Measurements from ENCODE around the gene TM4SF18. TPM values are rescaled to one million over a fixed set of nuclear protein-coding genes. Genes with fewer than 3 reads are reported as not detected.
A peak's percentile ranks its signal among the peaks of the same experiment; 100 is the strongest.

The TM4SF18 gene
- polyA plus RNA-seq, 1 donor (not counting 4 experiments of a cell fraction or from before 2014, with no cell fraction given) = not detected

DNA sequence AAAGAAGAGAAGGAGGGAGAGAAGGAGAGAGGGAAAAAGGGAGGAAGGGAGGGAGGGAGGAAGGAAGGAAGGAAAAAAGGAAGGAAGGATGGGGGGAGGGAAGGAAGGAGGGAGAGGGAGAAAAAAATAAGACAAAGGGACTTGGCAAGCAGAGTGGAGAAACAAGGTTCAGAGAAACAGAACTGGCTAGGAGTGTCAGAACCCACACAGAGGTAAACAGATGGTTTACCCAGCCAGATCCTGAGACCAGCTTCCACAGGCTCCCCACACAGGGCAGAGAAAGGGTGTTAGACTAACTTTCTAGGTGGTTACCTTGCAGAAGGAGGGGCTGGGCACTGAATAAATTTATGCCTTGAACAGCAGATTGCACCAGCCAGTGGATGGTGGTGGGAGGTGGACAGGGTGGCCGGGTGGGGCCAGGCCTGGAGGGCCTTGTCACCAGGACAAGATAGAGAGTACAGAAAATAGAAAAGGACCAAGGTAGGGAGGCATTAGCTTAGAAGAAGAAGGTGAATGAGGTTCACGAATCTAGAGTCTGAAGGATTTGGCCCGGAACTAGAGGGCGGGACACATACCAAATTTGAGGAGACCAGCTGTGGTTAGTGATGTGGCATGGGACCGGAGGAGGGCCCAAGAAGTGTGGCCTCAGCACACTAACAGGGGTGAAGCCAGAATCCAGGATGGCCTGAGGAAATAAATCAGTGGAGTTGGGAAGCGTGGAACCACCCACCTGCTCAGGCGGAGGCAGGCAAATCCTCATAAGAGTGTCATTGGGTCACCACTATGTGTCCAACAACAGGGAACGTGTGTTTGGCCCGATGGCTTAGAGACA is 45.3 kb upstream of the TM4SF18 start:
- FAIRE-seq (no peak), DNase-seq (ENCODE audit: low read depth, low spot score) (no peak)
- Histone ChIP-seq H3K9me1 (ENCODE audit: control insufficient read depth, extremely low read depth, insufficient read depth, low read length) (no peaks in the 10 kb centered on the region), H3K9me3 (ENCODE audit: control insufficient read depth, low read depth, low read length) (no peaks in the 10 kb centered on the region), H3K9ac (ENCODE audit: control insufficient read depth, extremely low read depth, insufficient read depth, low read length) (peak overlapping the region; percentile 93), H3K4me3 (ENCODE audit: control insufficient read depth in 2 of 3, extremely low read depth in 1 of 3, insufficient read depth in 2 of 3, low read depth in 1 of 3, low read length in 3 of 3) (peak overlapping the region in 1 of 3 experiments; percentile 55), H3K4me2 (ENCODE audit: control insufficient read depth, extremely low read depth, insufficient read depth, low read depth, low read length) (peak overlapping the region; percentile 91), H3K27ac (ENCODE audit: control insufficient read depth, insufficient read depth, low read length) (peak overlapping the region; percentile 96), H3K27me3 (ENCODE audit: control insufficient read depth, extremely low read depth, insufficient read depth, low read length) (no peaks in the 10 kb centered on the region), H4K20me1 (ENCODE audit: control insufficient read depth, extremely low read depth, insufficient read depth, low read length) (no peaks in the 10 kb centered on the region), H3K4me1 (ENCODE audit: control insufficient read depth, extremely low read depth, insufficient read depth, low read length) (peaks cover 45% of the 10 kb centered on the region), H3K79me2 (ENCODE audit: control insufficient read depth, insufficient read depth, low read length) (peaks cover 26% of the 10 kb centered on the region), H3K36me3 (ENCODE audit: control insufficient read depth in 2 of 2, extremely low read depth in 1 of 2, insufficient read depth in 2 of 2, low read length in 2 of 2) (peaks cover 6 to 10% of the 10 kb centered on the region in 2 experiments), H2AFZ (ENCODE audit: control insufficient read depth, low read length) (peak overlapping the region; percentile 31)
- TF ChIP-seq EZH2 (IDR thresholded peaks at IDR 0.05; ENCODE audit: low read length) = no peak
- no peak for TF ChIP-seq CTCF (optimal IDR thresholded peaks at IDR 0.05 in 1 of 3, IDR thresholded peaks at IDR 0.05 in 1 of 3, conservative IDR thresholded peaks at IDR 0.05 in 1 of 3; ENCODE audit: extremely low read depth in 1 of 3, insufficient read depth in 2 of 3, low read length in 3 of 3)
- dilution Hi-C loops (cut with MboI; ENCODE audit: extremely low pct_ligation_motif_present, low sequenced_read_pairs) = no loop called here

DNA sequence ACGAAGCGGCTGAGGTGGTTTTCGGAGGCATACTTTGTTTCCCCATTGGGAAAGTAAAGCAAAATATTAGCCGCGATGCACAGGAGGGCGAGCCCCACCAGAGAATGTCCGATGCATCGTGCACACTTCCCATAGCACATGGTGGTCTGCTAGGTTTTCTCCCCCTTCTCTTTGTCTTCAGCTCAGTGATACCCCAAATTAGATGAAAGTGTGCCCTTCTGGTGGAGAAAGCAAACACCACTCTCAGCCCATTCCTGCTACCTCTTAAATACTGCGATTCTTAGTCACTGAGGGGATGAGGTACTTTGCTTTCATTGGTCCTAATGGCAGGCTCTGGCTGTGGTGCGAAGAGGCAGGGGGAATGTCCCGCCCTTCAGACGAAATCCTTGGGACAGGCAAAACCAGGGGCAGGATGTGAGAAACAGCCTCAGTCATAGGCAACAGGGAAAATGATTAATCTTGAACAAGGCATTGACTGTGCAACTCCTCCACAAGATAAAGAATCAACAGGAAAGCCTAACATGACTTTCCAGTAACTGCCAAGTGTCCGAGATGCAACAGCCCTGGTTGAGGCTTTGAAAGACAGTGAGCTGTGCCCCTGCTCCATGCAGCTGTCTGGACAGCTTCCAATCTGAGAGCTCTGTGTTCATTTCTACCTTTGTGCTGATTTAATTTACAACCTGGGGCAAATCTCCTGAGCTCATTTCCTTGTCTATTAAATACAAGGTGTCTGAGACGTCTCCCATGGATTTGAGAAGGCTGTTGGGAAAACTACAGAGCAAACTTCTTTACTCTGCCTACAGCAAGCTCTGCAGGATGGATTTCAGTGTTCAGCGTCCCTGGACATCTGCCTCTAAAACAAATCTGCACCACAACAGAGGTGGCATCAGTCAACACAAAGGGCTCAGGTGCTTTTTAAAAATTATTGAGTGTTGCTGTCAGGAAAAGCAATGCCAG is 44.2 kb upstream of the TM4SF18 start, which contains the start of gene TM4SF1:
Gene TM4SF1, minus strand, starts transcription at position 242 of the 957 bp plus-strand sequence. Its CDS starts 102 bp downstream, at position 140.
- peak within 1 kb of the TSS; percentile 65 to 87 (median 83) for H3K4me3 ChIP-seq (ENCODE audit: control insufficient read depth in 2 of 3, extremely low read depth in 1 of 3, insufficient read depth in 2 of 3, low read depth in 1 of 3, low read length in 3 of 3)
- H3K9me3 ChIP-seq (ENCODE audit: control insufficient read depth, low read depth, low read length) = no peaks in the 10 kb centered on the region
- DNase-seq (ENCODE audit: low read depth, low spot score) (no peak), FAIRE-seq (peak; percentile 94)
- H3K27me3 ChIP-seq (ENCODE audit: control insufficient read depth, extremely low read depth, insufficient read depth, low read length) = no peaks in the 10 kb centered on the region
- H2AFZ ChIP-seq (ENCODE audit: control insufficient read depth, low read length) = peak within 1 kb of the TSS; percentile 31
- H3K4me1 ChIP-seq (ENCODE audit: control insufficient read depth, extremely low read depth, insufficient read depth, low read length) = peaks cover 55% of the 10 kb centered on the region
- dilution Hi-C loops (cut with MboI; ENCODE audit: extremely low pct_ligation_motif_present, low sequenced_read_pairs) = no loop called here
- no peaks in the 10 kb centered on the region for H4K20me1 ChIP-seq (ENCODE audit: control insufficient read depth, extremely low read depth, insufficient read depth, low read length)
- H3K9ac ChIP-seq (ENCODE audit: control insufficient read depth, extremely low read depth, insufficient read depth, low read length) = peak within 1 kb of the TSS; percentile 93
- no peaks in the 10 kb centered on the region for H3K9me1 ChIP-seq (ENCODE audit: control insufficient read depth, extremely low read depth, insufficient read depth, low read length)
- H3K79me2 ChIP-seq (ENCODE audit: control insufficient read depth, insufficient read depth, low read length) = peaks cover 26% of the 10 kb centered on the region
- no peak for TF ChIP-seq EZH2 (IDR thresholded peaks at IDR 0.05; ENCODE audit: low read length)
- TF ChIP-seq CTCF (optimal IDR thresholded peaks at IDR 0.05 in 1 of 3, IDR thresholded peaks at IDR 0.05 in 1 of 3, conservative IDR thresholded peaks at IDR 0.05 in 1 of 3; ENCODE audit: extremely low read depth in 1 of 3, insufficient read depth in 2 of 3, low read length in 3 of 3) = peak in 1 of 3 experiments; percentile 31
- H3K27ac ChIP-seq (ENCODE audit: control insufficient read depth, insufficient read depth, low read length) = peak within 1 kb of the TSS; percentile 96
- peak within 1 kb of the TSS; percentile 91 for H3K4me2 ChIP-seq (ENCODE audit: control insufficient read depth, extremely low read depth, insufficient read depth, low read depth, low read length)
- peaks cover 7 to 14% of the 10 kb centered on the region in 2 experiments for H3K36me3 ChIP-seq (ENCODE audit: control insufficient read depth in 2 of 2, extremely low read depth in 1 of 2, insufficient read depth in 2 of 2, low read length in 2 of 2)
